HG02588 (cell line): ENCODE measurements around the gene SNURF.
"Not testable (repeated sequence)": the region's sequence is repeated elsewhere in the genome, so short reads cannot be mapped to it uniquely, and the experiment has no call there.

Experiments
- ATAC-seq: cut with Tn5 transposase; IDR thresholded peaks from one replicate; pipeline ENCODE4 v1.9.1; 2021; ENCODE audit warnings: mild to moderate bottlenecking, moderate library complexity; ENCODE audit not compliant: unreplicated experiment

The SNURF gene

GRCh38 chr15:24966364-24967103 is 11.7 kb downstream of the SNURF start:
- ATAC-seq = no peak

- no peak for ATAC-seq
Measured at GRCh38 chr15:24971052-24971451, 16.3 kb downstream of the SNURF start.

- ATAC-seq = no peak
Measured at GRCh38 chr15:24971772-24972171, 17.0 kb downstream of the SNURF start.

GRCh38 chr15:24972707-24973106 is 17.9 kb downstream of the SNURF start:
- not testable (repeated sequence) for ATAC-seq

- no peak for ATAC-seq
Measured at GRCh38 chr15:24976932-24977331, 22.1 kb downstream of the SNURF start.

GRCh38 chr15:24977686-24978085 is 22.9 kb downstream of the SNURF start:
- ATAC-seq = no peak

GRCh38 chr15:24985224-24985623 is 30.4 kb downstream of the SNURF start:
- ATAC-seq = no peak

GRCh38 chr15:24986653-24987052 is 31.9 kb downstream of the SNURF start:
- ATAC-seq = no peak
